ENCODE data around the gene IQGAP3.

The IQGAP3 gene

GRCh38 chr1:156574039-156574633, 1.8 kb upstream of the IQGAP3 start:
- no peak for DNase-seq (ENCODE audit: low read depth, low spot score)
- POLR2A ChIA-PET = no interaction called here

DNA sequence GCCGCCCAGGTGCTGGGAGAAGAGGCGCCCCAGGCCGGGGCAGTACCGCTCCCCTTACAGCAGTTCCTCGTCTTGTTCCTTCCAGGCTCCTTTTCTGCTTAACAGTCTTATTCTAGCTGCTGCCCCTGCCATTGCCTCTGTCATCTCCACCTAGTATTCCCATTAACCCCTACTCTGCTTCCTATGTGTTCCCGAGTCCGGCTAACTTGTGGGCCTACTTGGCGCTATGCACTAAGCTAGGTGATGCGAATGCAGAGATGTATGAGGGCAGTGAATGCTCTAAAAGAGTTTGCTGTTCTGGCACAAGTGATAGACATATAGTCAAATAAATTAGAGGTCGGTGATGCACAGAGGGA, 276 bp upstream of the IQGAP3 start:
- TF ChIP-seq, protein P1, sequence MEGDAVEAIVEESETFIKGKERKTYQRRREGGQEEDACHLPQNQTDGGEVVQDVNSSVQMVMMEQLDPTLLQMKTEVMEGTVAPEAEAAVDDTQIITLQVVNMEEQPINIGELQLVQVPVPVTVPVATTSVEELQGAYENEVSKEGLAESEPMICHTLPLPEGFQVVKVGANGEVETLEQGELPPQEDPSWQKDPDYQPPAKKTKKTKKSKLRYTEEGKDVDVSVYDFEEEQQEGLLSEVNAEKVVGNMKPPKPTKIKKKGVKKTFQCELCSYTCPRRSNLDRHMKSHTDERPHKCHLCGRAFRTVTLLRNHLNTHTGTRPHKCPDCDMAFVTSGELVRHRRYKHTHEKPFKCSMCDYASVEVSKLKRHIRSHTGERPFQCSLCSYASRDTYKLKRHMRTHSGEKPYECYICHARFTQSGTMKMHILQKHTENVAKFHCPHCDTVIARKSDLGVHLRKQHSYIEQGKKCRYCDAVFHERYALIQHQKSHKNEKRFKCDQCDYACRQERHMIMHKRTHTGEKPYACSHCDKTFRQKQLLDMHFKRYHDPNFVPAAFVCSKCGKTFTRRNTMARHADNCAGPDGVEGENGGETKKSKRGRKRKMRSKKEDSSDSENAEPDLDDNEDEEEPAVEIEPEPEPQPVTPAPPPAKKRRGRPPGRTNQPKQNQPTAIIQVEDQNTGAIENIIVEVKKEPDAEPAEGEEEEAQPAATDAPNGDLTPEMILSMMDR (IDR thresholded peaks at IDR 0.05; ENCODE audit: insufficient read depth, low read length, missing control alignments) = no peak
- peak overlapping the region; percentile 78 for H3K4me3 ChIP-seq (ENCODE audit: low read depth, low read length)
- CTCF ChIA-PET = interaction anchor here (1.3 to 5.2 kb wide), 4 partner anchors 8 to 85 kb away, joined by 3 to 31 read pairs (median 6); partner anchors contain the start of gene TTC24
- DNase-seq (ENCODE audit: low read depth, low spot score) = no peak
- POLR2A ChIA-PET = no interaction called here

More at GRCh38 chr1:156574039-156574633, 1.8 kb upstream of the IQGAP3 start:
- TF ChIP-seq, protein P1 (IDR thresholded peaks at IDR 0.05; ENCODE audit: insufficient read depth, low read length, missing control alignments) = no peak
- CTCF ChIA-PET = interaction anchor here (0.7 to 1.2 kb wide), 3 partner anchors 11 to 93 kb away, joined by 3 to 4 read pairs (median 3); no protein-coding TSS in a partner anchor
- H3K4me3 ChIP-seq (ENCODE audit: low read depth, low read length) = no peak overlapping the region

DNA sequence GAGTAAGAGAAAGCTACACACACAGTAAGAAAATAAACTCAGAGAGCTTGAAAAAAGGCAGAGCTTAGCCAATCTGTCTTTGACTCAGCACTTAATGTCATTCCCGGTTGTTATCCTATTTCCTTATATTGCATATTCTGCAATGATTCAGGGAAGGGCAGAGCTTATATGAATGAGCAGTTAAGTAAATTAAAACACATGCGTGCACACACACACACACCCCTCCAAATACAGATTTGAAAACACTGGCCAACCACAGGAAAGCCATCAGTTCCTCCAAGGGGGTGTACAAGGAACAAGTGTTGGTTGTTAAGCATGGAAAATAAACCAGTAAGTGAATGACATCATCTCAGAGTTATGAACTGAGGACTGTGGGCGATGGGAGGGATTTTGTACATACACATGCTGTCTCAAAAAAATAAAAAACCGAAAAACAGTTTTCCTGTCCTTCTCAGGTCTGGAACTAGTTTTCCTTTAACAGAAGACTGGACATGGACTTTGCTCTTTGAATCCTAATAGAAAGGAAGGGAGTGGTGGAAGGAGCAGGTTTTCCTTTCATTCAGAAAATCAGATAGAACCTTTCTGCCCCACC, 1.0 kb downstream of the IQGAP3 start:
- ChIA-PET POLR2A (interaction anchor here (0.5 to 1.5 kb wide), 4 partner anchors 20 to 102 kb away, joined by 3 to 4 read pairs (median 4); partner anchors contain the start of genes MEF2D and NAXE), CTCF (interaction anchor here (0.7 to 5.2 kb wide), 20 partner anchors 9 to 318 kb away, joined by 3 to 31 read pairs (median 4); partner anchors contain the start of gene TTC24)
- TF ChIP-seq, protein P1 (IDR thresholded peaks at IDR 0.05; ENCODE audit: insufficient read depth, low read length, missing control alignments) = no peak
- peak overlapping the region; percentile 78 for H3K4me3 ChIP-seq (ENCODE audit: low read depth, low read length)
- peak; percentile 74 for DNase-seq (ENCODE audit: low read depth, low spot score)

DNA sequence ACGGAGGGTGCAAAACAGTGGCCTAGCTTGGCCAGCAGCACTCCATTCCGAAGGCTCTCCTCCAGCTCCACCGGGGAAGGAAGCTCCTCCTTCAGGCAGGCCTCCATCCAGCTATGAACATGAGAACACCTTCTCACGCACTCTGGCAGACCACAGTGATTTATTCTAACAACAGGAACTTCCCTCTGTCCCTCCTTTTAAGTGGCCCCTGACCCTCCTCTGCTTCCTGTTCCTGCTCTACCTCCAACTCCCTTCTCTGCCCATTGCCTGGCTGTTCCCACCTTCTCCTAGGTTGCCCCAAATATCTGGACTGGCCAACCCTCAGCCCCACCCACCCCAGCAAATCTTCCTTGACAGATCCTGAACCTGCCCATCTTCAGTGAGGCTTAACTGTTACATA, 5.9 kb downstream of the IQGAP3 start:
- H3K4me3 ChIP-seq (ENCODE audit: low read depth, low read length) = no peak overlapping the region
- DNase-seq (ENCODE audit: low read depth, low spot score) = no peak
- ChIA-PET POLR2A (no interaction called here), CTCF (interaction anchor here (1.2 to 1.3 kb wide), 2 partner anchors 11 to 121 kb away, joined by 3 read pairs; no protein-coding TSS in a partner anchor)
- TF ChIP-seq, protein P1 (IDR thresholded peaks at IDR 0.05; ENCODE audit: insufficient read depth, low read length, missing control alignments) = no peak

DNA sequence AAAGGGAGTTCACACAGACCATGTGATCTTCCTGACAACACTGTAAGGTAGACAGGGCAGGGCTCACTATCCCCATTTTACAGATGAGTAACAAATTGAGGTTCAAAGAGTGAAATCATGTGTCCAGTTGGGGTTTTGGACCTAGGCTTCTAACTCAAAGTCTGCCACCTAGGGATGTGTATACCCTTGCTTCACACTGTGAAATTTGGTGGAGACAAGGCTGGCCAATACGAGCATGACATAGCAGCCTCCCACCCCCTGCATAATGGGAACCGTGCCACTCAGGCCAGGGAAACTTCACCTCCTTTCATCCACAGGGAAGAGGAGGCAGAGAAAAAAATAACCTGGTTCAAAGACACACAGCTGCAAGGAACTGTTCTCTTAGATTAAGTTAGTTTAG, 6.8 kb downstream of the IQGAP3 start:
- ChIA-PET POLR2A (no interaction called here), CTCF (interaction anchor here (1.0 to 1.3 kb wide), 2 partner anchors 111 to 120 kb away, joined by 3 read pairs; no protein-coding TSS in a partner anchor)
- DNase-seq (ENCODE audit: low read depth, low spot score) = no peak
- no peak overlapping the region for H3K4me3 ChIP-seq (ENCODE audit: low read depth, low read length)
- TF ChIP-seq, protein P1 (IDR thresholded peaks at IDR 0.05; ENCODE audit: insufficient read depth, low read length, missing control alignments) = no peak

DNA sequence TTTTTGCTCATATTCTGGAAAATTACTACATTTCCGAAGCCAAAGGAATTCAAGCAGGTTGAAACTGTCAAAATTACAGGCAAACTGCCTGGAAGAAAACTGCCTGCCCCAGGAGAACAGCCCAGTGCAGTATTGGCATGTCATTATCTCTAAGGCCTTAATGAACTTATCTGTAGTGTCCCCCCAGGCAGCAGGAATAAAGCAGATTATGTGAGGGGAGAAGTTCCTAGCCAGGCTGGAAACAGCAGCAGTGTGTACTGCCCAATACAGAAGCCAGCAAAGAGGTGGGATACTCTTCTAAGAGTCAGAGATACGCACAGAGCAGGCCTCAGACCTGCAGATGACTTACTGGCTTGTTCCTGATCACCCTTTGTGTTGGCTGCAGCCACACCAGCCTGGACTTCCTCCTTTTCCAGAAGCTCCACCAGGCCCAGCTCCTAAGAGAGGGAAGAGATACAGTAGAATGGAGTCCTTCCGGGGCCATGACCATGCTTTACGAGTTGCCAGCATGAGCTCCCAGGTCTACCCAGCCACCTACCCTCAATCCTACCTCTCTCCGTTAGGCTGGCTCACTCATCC, 11.7 kb downstream of the IQGAP3 start:
- ChIA-PET CTCF (no interaction called here), POLR2A (no interaction called here)
- no peak for DNase-seq (ENCODE audit: low read depth, low spot score)
- TF ChIP-seq, protein P1 (IDR thresholded peaks at IDR 0.05; ENCODE audit: insufficient read depth, low read length, missing control alignments) = no peak
- no peak overlapping the region for H3K4me3 ChIP-seq (ENCODE audit: low read depth, low read length)
